Epithelial cell of esophagus (primary cell): Measurements from ENCODE around the gene PTBP1.
A peak's percentile ranks its signal among the peaks of the same experiment; 100 is the strongest.

ENCODE experiments used
- DNase-seq: peaks from one replicate; pipeline ENCODE4 v3.0.0; 2010; ENCODE audit warnings: low read depth
- H3K4me3 ChIP-seq: 2 replicates; pipeline ENCODE4 v1.5.1; 2011; ENCODE audit warnings: mild to moderate bottlenecking, low read length, control low read depth
- CTCF ChIP-seq: IDR thresholded peaks from 2 replicates; pipeline ENCODE4 v1.5.1; 2011; ENCODE audit warnings: low read depth, mild to moderate bottlenecking, low read length, control low read depth, inconsistent platforms; ENCODE audit not compliant: insufficient read depth; ENCODE audit errors: missing control alignments

Gene PTBP1

GRCh38 chr19:796692-797527 is at the start of gene PTBP1:
TSS of gene PTBP1 (plus strand) at chr19:797452. CDS start at chr19:797498, 46 bp downstream.
- no peak for TF ChIP-seq CTCF
- DNase-seq, result peak; percentile 100
- peak within 1 kb of the TSS; percentile 79 for H3K4me3 ChIP-seq

- DNase-seq, result no peak
- no peak for TF ChIP-seq CTCF
- H3K4me3 ChIP-seq, result no peak overlapping the region
Observed at GRCh38 chr19:748274-748598, 49.0 kb upstream of the PTBP1 start.

GRCh38 chr19:749811-750210 is 47.4 kb upstream of the PTBP1 start:
- TF ChIP-seq CTCF, result no peak
- no peak for DNase-seq
- no peak overlapping the region for H3K4me3 ChIP-seq

DNA sequence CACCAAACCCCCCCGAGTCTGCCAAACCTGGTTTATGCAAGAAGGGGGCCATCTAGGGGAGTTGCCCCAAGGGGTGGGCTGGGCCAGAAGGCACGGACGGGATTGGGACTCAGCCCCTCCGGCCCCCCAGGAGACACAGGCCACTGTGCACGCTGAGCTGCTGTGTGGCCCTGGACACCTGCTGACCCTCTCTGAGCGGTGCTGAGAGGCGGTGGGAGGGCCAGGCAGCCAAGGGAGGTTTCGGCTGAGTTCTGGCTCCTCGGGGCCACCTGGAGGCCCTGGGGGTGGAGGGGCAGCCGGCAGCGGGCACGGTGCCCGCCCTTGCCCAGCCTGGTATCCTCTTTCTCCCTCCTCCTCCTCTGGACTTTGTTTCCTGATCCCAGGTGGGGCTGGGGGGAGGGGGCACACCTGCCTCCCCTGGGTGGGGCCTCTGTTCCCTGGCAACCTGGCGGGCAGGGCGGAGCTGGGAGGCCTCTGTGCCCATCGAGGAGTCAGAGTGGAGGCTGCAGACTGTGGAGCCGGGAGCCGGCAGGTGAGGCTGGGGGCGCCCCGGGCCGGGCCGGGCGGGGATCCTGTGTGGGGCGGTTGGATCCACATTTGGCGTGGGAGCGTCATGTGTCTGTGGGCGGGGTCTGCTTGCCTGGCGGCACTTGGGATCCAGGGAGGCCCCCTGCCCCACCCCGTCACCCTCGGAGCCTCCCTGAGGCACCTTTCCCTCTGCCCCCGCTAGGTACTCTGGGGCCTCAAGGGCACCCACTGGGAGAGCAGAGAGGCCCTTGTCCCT is 46.4 kb upstream of the PTBP1 start, which contains the start of gene MISP:
TSS of gene MISP (plus strand) at position 473 of the 784 bp plus-strand sequence. CDS start 5,835 bp downstream, outside the sequence.
- H3K4me3 ChIP-seq, result peak within 1 kb of the TSS; percentile 69
- DNase-seq, result peak; percentile 77
- TF ChIP-seq CTCF, result no peak

GRCh38 chr19:751501-752341 is 45.5 kb upstream of the PTBP1 start:
- H3K4me3 ChIP-seq, result peak overlapping the region; percentile 69
- no peak for TF ChIP-seq CTCF
- DNase-seq, result peak; percentile 91

DNA sequence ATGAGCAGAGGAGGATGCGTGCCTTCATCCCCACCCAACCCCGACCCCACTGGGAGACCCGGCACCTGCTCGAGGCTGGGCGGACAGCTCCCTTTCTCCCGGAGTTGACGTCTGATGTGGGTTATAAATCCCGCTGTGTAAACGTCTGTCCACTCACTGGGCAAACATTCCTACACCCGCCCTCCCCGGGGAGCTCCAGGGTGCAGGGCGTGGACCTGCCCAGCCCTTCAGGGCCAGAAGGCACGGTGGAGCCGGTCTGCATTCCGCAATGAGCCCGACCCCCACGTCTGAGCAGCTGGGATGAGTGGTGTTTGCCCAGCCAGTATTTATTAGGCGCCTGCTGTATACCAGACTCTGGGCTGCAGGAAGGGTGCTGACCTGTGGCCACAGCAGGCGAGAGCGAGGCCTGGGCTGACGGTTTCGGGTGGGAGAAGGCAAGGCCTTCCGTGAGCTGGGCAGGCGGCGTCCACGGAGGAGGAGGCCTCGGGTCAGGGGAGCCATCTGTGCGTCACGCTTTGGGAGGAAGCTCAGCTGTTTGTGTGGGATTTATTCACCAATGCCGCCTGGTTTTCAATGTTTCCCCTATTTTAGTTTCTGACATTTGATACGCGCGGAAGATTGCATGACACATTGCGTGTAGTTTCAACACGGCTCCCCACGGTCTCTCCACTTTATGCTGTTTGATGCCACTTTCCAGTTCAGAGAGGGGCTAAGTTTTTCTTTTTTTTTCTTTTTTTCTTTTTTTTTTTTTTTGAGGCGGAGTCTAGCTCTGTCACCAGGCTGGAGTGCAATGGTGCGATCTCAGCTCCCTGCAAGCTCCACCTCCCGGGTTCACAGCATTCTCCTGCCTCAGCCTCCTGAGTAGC is 44.4 kb upstream of the PTBP1 start:
- H3K4me3 ChIP-seq, result peak overlapping the region; percentile 25
- no peak for TF ChIP-seq CTCF
- DNase-seq, result peak; percentile 92
